ENCODE measurements around the gene TMEM213. TPM values are rescaled to one million over a fixed set of nuclear protein-coding genes. Genes with fewer than 3 reads are reported as not detected.

Gene TMEM213
- total and polyA plus RNA-seq, 10 donors: 0.05 TPM; not detected in 9

DNA sequence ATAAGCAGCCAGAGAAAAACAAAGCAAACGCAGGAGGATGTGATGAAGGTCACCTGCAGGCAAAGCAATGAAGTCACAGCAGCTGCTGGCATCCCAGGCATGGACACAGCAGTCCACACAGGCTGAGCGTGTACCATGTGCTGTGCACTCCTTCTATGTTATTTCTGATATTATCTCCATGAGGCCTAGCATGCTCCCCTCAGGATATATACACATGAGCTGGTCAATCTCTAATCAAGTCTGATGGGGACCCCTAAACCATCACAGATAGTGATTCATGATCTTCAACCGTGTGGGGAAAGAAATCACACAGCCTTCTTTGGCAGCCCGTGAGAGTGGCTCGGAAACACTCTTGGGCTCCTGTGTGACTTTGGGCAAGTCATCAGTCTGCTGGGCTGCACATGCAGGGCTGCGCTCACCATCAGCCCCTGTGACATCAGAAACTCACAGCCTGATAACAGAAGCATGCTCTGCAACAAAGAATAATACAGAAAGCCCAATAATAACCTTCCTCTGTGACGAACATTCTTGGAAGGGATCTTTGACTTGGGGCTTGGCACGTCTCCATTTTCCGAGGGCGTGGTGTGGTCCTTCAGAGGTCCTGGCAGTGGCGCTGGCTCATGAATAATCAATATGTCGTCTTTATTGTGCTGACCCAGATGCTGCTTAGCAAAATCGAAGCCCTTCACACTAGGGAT lies 83.2 kb downstream of the TMEM213 start:
- H3K27ac ChIP-seq: no peak overlapping the region
- H3K27me3 ChIP-seq (replicated peaks in 1 of 7): no peaks in the 10 kb centered on the region
- no peak overlapping the region for H3K4me3 ChIP-seq
- DNase-seq: no peak
- no peaks in the 10 kb centered on the region for H3K36me3 ChIP-seq
- 79 to 90% (median 87%) methylated on average over 13 of the region's 13 CpGs for WGBS, 5 donors
- TF ChIP-seq POLR2AphosphoS5 (IDR thresholded peaks at IDR 0.05): no peak
- no peak for TF ChIP-seq CTCF (IDR thresholded peaks at IDR 0.05 in 8 of 11, conservative IDR thresholded peaks at IDR 0.05 in 3 of 11)
- no peak for TF ChIP-seq POLR2A (IDR thresholded peaks at IDR 0.05)
- intact Hi-C loops (cut with DNase I; ENCODE audit: low total_unique reads): no loop called here
- no peaks in the 10 kb centered on the region for H3K9me3 ChIP-seq
- H3K4me1 ChIP-seq: no peaks in the 10 kb centered on the region

DNA sequence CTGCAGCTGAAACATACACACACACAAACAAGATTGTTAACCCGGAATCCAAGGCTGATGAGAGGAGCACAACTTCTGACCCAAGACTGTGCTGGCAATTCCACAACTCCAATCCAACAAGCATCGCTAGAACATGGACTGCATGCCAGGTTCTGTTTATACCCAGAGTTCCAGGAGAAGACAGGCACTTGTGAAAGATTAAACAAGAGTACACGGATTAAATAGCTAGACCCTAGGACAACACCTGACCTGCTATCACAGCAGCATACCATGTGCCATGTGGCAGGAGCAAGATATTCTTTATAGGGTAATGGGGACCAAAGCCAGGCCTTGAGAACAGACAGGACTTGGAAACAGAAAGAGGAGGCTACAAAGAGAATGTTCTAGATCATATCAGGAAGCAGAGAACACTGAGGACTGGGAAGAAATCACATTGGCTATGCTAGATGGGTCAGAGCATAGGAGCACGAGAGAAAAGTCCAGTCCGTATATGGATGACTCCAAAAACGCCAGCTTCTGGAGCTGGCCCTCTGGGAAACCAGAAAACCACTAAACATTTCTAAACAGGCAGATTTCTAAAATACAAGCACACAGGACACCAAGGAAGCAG lies 83.9 kb downstream of the TMEM213 start:
- no peaks in the 10 kb centered on the region for H3K9me3 ChIP-seq
- no peaks in the 10 kb centered on the region for H3K36me3 ChIP-seq
- peaks cover 0 to 5% (median 5%) of the 10 kb centered on the region in 6 donors for H3K4me1 ChIP-seq
- WGBS, 5 donors: 68 to 89% (median 81%) methylated on average over 6 of the region's 6 CpGs
- intact Hi-C loops (cut with DNase I; ENCODE audit: low total_unique reads): no loop called here
- no peak for TF ChIP-seq POLR2A (IDR thresholded peaks at IDR 0.05)
- TF ChIP-seq CTCF (IDR thresholded peaks at IDR 0.05 in 8 of 11, conservative IDR thresholded peaks at IDR 0.05 in 3 of 11): no peak
- TF ChIP-seq POLR2AphosphoS5 (IDR thresholded peaks at IDR 0.05): no peak
- H3K4me3 ChIP-seq: no peak overlapping the region
- no peak overlapping the region for H3K27ac ChIP-seq
- DNase-seq: no peak
- no peaks in the 10 kb centered on the region for H3K27me3 ChIP-seq (replicated peaks in 1 of 7)

DNA sequence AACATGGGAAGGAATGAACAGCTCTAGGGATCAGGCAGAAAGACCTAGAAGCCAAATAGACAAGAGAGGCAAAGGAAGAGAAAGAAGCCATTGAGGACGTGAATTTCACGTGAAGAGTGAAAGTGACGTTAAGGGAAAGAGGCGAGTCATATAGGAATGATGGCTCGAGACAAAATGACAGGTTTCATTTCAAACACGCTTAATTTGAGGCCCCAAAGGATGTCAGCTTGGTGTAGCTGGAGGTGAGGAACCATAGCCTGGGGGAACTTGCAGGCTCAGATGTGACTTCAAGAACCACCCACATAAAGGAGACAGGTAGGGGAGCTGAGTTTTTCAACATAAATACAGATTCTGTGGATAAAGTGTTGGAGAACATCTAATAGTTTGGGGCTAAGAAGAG lies 84.5 kb downstream of the TMEM213 start:
- WGBS, 5 donors: 79 to 86% (median 82%) methylated on average over 6 of the region's 6 CpGs
- no peak for DNase-seq
- H3K4me3 ChIP-seq: no peak overlapping the region
- H3K9me3 ChIP-seq: no peaks in the 10 kb centered on the region
- H3K36me3 ChIP-seq: no peaks in the 10 kb centered on the region
- no peaks in the 10 kb centered on the region for H3K27me3 ChIP-seq (replicated peaks in 1 of 7)
- H3K4me1 ChIP-seq: peaks cover 0 to 9% (median 8%) of the 10 kb centered on the region in 6 donors
- intact Hi-C loops (cut with DNase I; ENCODE audit: low total_unique reads): no loop called here
- TF ChIP-seq POLR2AphosphoS5 (IDR thresholded peaks at IDR 0.05): no peak
- TF ChIP-seq POLR2A (IDR thresholded peaks at IDR 0.05): no peak
- TF ChIP-seq CTCF (IDR thresholded peaks at IDR 0.05 in 8 of 11, conservative IDR thresholded peaks at IDR 0.05 in 3 of 11): no peak
- H3K27ac ChIP-seq: no peak overlapping the region

- intact Hi-C loops (cut with DNase I; ENCODE audit: low total_unique reads): no loop called here
- Histone ChIP-seq H3K27me3 (replicated peaks in 1 of 7) (no peaks in the 10 kb centered on the region), H3K4me3 (no peak overlapping the region), H3K4me1 (peaks cover 0 to 9% (median 8%) of the 10 kb centered on the region in 6 donors), H3K36me3 (no peaks in the 10 kb centered on the region), H3K9me3 (no peaks in the 10 kb centered on the region), H3K27ac (no peak overlapping the region)
- 85 to 93% (median 89%) methylated on average over 13 of the region's 13 CpGs for WGBS, 5 donors
- no peak for DNase-seq
- TF ChIP-seq CTCF (IDR thresholded peaks at IDR 0.05 in 8 of 11, conservative IDR thresholded peaks at IDR 0.05 in 3 of 11): no peak
- TF ChIP-seq POLR2AphosphoS5 (IDR thresholded peaks at IDR 0.05): no peak
- no peak for TF ChIP-seq POLR2A (IDR thresholded peaks at IDR 0.05)
Observed at GRCh38 chr7:138885383-138886147, 87.8 kb downstream of the TMEM213 start.
